ENCODE data around the gene DTNB.
"Not testable (repeated sequence)": the region's sequence is repeated elsewhere in the genome, so short reads cannot be mapped to it uniquely, and the experiment has no call there.

DNA sequence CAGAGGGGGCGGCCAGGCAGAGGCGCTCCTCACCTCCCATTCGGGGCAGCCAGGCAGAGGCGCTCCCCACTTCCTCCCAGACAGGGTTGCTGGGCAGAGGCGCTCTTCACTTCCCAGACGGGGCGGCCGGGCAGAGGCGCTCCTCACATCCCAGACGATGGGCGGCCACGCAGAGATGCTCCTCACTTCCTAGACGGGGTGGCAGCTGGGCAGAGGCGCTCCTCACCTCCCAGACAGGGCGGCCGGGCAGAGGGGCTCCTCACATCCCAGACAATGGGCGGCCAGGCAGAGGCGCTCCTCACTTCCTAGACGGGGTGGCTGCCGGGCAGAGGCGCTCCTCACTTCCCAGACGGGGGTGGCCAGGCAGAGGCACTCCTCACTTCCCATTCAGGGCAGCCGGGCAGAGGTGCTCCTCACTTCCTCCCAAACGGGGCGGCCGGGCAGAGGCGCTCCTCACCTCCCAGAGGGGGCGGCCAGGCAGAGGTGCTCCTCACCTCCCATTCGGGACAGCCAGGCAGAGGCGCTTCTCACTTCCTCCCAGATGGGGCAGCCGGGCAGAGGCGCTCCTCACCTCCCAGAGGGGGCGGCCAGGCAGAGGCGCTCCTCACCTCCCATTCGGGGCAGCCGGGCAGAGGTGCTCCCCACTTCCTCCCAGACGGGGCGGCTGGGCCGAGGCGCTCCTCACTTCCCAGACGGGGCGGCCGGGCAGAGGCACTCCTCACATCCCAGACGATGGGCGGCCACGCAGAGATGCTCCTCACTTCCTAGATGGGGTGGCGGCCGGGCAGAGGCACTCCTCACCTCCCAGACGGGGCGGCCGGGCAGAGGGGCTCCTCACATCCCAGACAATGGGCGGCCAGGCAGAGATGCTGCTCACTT is 137.7 kb downstream of the DTNB start:
- not testable (repeated sequence) for TF ChIP-seq EZH2 (IDR thresholded peaks at IDR 0.05; ENCODE audit: borderline replicate concordance, low read depth, low read length, poor library complexity, severe bottlenecking)
- TF ChIP-seq, protein P1, sequence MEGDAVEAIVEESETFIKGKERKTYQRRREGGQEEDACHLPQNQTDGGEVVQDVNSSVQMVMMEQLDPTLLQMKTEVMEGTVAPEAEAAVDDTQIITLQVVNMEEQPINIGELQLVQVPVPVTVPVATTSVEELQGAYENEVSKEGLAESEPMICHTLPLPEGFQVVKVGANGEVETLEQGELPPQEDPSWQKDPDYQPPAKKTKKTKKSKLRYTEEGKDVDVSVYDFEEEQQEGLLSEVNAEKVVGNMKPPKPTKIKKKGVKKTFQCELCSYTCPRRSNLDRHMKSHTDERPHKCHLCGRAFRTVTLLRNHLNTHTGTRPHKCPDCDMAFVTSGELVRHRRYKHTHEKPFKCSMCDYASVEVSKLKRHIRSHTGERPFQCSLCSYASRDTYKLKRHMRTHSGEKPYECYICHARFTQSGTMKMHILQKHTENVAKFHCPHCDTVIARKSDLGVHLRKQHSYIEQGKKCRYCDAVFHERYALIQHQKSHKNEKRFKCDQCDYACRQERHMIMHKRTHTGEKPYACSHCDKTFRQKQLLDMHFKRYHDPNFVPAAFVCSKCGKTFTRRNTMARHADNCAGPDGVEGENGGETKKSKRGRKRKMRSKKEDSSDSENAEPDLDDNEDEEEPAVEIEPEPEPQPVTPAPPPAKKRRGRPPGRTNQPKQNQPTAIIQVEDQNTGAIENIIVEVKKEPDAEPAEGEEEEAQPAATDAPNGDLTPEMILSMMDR (conservative IDR thresholded peaks at IDR 0.05; ENCODE audit: low read depth, low read length) = not testable (repeated sequence)

All from A673 (cell line).